Measurements from ENCODE around the gene MYOZ3. TPM values are rescaled to one million over a fixed set of nuclear protein-coding genes. Genes with fewer than 3 reads are reported as not detected.

The MYOZ3 gene
- total RNA-seq, 2 donors from 2014 or later: 12.4 to 15.8 TPM

- peak within 1 kb of the TSS; percentile 88 for H3K4me3 ChIP-seq (ENCODE audit: low read length)
- H3K9me3 ChIP-seq (ENCODE audit: control insufficient read depth, low read length): no peaks in the 10 kb centered on the region
- H3K9ac ChIP-seq (ENCODE audit: extremely low read depth, low read length, poor library complexity, severe bottlenecking): peak within 1 kb of the TSS; percentile 94
- H3K27me3 Mint-ChIP-seq (ENCODE audit: insufficient read depth): peaks cover 10% of the 10 kb centered on the region
- H3K27ac Mint-ChIP-seq: no peak within 1 kb of the TSS
- peaks cover 36% of the 10 kb centered on the region for H3K36me3 ChIP-seq (ENCODE audit: control insufficient read depth, insufficient read depth, low read length)
- H3K27ac ChIP-seq (ENCODE audit: low read depth, low read length): peak within 1 kb of the TSS; percentile 82
- H3K36me3 Mint-ChIP-seq (ENCODE audit: low read depth): peaks cover 29% of the 10 kb centered on the region
- TF ChIP-seq, protein P1, sequence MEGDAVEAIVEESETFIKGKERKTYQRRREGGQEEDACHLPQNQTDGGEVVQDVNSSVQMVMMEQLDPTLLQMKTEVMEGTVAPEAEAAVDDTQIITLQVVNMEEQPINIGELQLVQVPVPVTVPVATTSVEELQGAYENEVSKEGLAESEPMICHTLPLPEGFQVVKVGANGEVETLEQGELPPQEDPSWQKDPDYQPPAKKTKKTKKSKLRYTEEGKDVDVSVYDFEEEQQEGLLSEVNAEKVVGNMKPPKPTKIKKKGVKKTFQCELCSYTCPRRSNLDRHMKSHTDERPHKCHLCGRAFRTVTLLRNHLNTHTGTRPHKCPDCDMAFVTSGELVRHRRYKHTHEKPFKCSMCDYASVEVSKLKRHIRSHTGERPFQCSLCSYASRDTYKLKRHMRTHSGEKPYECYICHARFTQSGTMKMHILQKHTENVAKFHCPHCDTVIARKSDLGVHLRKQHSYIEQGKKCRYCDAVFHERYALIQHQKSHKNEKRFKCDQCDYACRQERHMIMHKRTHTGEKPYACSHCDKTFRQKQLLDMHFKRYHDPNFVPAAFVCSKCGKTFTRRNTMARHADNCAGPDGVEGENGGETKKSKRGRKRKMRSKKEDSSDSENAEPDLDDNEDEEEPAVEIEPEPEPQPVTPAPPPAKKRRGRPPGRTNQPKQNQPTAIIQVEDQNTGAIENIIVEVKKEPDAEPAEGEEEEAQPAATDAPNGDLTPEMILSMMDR (conservative IDR thresholded peaks at IDR 0.05): peak; percentile 79
- peaks cover 17% of the 10 kb centered on the region for H3K27me3 ChIP-seq (ENCODE audit: control insufficient read depth, insufficient read depth, low read length, poor library complexity, severe bottlenecking)
- H3K4me3 Mint-ChIP-seq: no peak within 1 kb of the TSS
- WGBS, 2 experiments (ENCODE audit: insufficient coverage in 1 of 2, insufficient read length in 1 of 2): 0 to 1% methylated on average over 47 to 59 of the region's 59 CpGs
- H3K9me3 Mint-ChIP-seq: no peaks in the 10 kb centered on the region
- DNase-seq: peak; percentile 96
- peaks cover 3% of the 10 kb centered on the region for H3K4me1 ChIP-seq (ENCODE audit: control insufficient read depth, insufficient read depth, low read length)
- H3K4me1 Mint-ChIP-seq: no peaks in the 10 kb centered on the region
Observed at GRCh38 chr5:150700594-150701377, 39.7 kb downstream of the MYOZ3 start, which contains the start of gene RBM22. RBM22 (minus strand) TSS chr5:150701062; CDS start chr5:150700985, 77 bp downstream.

DNA sequence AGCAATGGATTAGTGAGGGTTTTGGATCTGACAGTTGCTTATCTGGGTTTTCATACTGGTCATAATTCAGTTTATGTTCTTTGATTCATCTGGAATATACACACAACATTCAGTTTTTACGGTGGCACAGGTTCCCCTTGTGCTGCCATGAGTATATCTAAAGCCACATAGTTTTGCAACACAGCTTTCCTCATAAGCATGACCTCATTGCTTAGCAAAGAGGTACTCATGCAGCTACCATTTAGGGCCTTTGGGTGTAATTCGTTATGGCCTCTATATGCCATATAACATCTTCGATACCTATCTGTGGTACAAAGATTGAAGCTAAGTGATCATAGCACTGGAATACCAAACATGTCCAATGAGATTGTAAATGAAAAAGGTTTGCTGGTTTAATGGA is 42.7 kb downstream of the MYOZ3 start:
- no peak overlapping the region for H3K27ac ChIP-seq (ENCODE audit: low read depth, low read length)
- no peaks in the 10 kb centered on the region for H3K9me3 ChIP-seq (ENCODE audit: control insufficient read depth, low read length)
- WGBS, 2 experiments (ENCODE audit: insufficient coverage in 1 of 2, insufficient read length in 1 of 2): 86 to 89% methylated on average over 1 to 3 of the region's 3 CpGs
- peaks cover 10% of the 10 kb centered on the region for H3K27me3 Mint-ChIP-seq (ENCODE audit: insufficient read depth)
- peaks cover 3% of the 10 kb centered on the region for H3K4me1 ChIP-seq (ENCODE audit: control insufficient read depth, insufficient read depth, low read length)
- peaks cover 19% of the 10 kb centered on the region for H3K4me1 Mint-ChIP-seq
- peaks cover 6% of the 10 kb centered on the region for H3K36me3 ChIP-seq (ENCODE audit: control insufficient read depth, insufficient read depth, low read length)
- no peak overlapping the region for H3K4me3 ChIP-seq (ENCODE audit: low read length)
- H3K9me3 Mint-ChIP-seq: no peaks in the 10 kb centered on the region
- no peak for DNase-seq
- H3K4me3 Mint-ChIP-seq: no peak overlapping the region
- H3K36me3 Mint-ChIP-seq (ENCODE audit: low read depth): peaks cover 15% of the 10 kb centered on the region
- H3K27ac Mint-ChIP-seq: no peak overlapping the region
- no peak overlapping the region for H3K9ac ChIP-seq (ENCODE audit: extremely low read depth, low read length, poor library complexity, severe bottlenecking)
- H3K27me3 ChIP-seq (ENCODE audit: control insufficient read depth, insufficient read depth, low read length, poor library complexity, severe bottlenecking): peaks cover 17% of the 10 kb centered on the region
- TF ChIP-seq, protein P1 (conservative IDR thresholded peaks at IDR 0.05): no peak

GRCh38 chr5:150706776-150707390 is 45.8 kb downstream of the MYOZ3 start:
- H3K9ac ChIP-seq (ENCODE audit: extremely low read depth, low read length, poor library complexity, severe bottlenecking): no peak overlapping the region
- TF ChIP-seq, protein P1 (conservative IDR thresholded peaks at IDR 0.05): no peak
- H3K27me3 Mint-ChIP-seq (ENCODE audit: insufficient read depth): peaks cover 10% of the 10 kb centered on the region
- WGBS, 2 experiments (ENCODE audit: insufficient coverage in 1 of 2, insufficient read length in 1 of 2): 84 to 94% methylated on average over 3 to 4 of the region's 4 CpGs
- no peak for DNase-seq
- H3K4me1 Mint-ChIP-seq: peaks cover 26% of the 10 kb centered on the region
- H3K36me3 ChIP-seq (ENCODE audit: control insufficient read depth, insufficient read depth, low read length): peaks cover 28% of the 10 kb centered on the region
- H3K4me1 ChIP-seq (ENCODE audit: control insufficient read depth, insufficient read depth, low read length): peaks cover 10% of the 10 kb centered on the region
- H3K9me3 Mint-ChIP-seq: no peaks in the 10 kb centered on the region
- peak overlapping the region; percentile 2 for H3K27ac ChIP-seq (ENCODE audit: low read depth, low read length)
- peak overlapping the region; percentile 28 for H3K4me3 Mint-ChIP-seq
- peaks cover 16% of the 10 kb centered on the region for H3K27me3 ChIP-seq (ENCODE audit: control insufficient read depth, insufficient read depth, low read length, poor library complexity, severe bottlenecking)
- H3K27ac Mint-ChIP-seq: peak overlapping the region; percentile 64
- H3K4me3 ChIP-seq (ENCODE audit: low read length): peak overlapping the region; percentile 54
- peaks cover 20% of the 10 kb centered on the region for H3K36me3 Mint-ChIP-seq (ENCODE audit: low read depth)
- H3K9me3 ChIP-seq (ENCODE audit: control insufficient read depth, low read length): no peaks in the 10 kb centered on the region

Measured in endodermal cell (in vitro differentiated cells).